ENCODE data around the gene CDC42BPA. TPM values are rescaled to one million over a fixed set of nuclear protein-coding genes. Genes with fewer than 3 reads are reported as not detected.

Gene CDC42BPA
- total RNA-seq, 1 experiment from 2014 or later = 25.2 TPM

GRCh38 chr1:227212164-227212563, 106.1 kb downstream of the CDC42BPA start:
- Mint-ChIP-seq H3K27me3 (ENCODE audit: low read depth) (no peaks in the 10 kb centered on the region), H3K27ac (no peak overlapping the region), H3K4me3 (no peak overlapping the region), H3K9me3 (no peaks in the 10 kb centered on the region), H3K4me1 (no peaks in the 10 kb centered on the region), H3K36me3 (peaks cover 7% of the 10 kb centered on the region)
- POLR2A ChIA-PET = no interaction called here
- ATAC-seq (no peak), DNase-seq (ENCODE audit: low spot score) (no peak)
- no peak for TF ChIP-seq ZNF416 (CRISPR knock-in tag; IDR thresholded peaks at IDR 0.05)
- no peak for TF ChIP-seq SMAD4 (CRISPR knock-in tag; IDR thresholded peaks at IDR 0.05)
- no peak for TF ChIP-seq RELA (CRISPR knock-in tag; IDR thresholded peaks at IDR 0.05; ENCODE audit: borderline replicate concordance)
- no peak for TF ChIP-seq AR (CRISPR knock-in tag; IDR thresholded peaks at IDR 0.05)
- TF ChIP-seq HMGA2 (CRISPR knock-in tag; IDR thresholded peaks at IDR 0.05) = no peak
- no peak for TF ChIP-seq CDX4 (CRISPR knock-in tag; IDR thresholded peaks at IDR 0.05; ENCODE audit: borderline replicate concordance)
- no peak for TF ChIP-seq ZNF425 (CRISPR knock-in tag; conservative IDR thresholded peaks at IDR 0.05)
- no peak for TF ChIP-seq TP53 (CRISPR knock-in tag; IDR thresholded peaks at IDR 0.05)
- TF ChIP-seq CBFB (CRISPR knock-in tag; IDR thresholded peaks at IDR 0.05; ENCODE audit: low read depth) = no peak
- TF ChIP-seq ZBTB21 (CRISPR knock-in tag; IDR thresholded peaks at IDR 0.05; ENCODE audit: borderline replicate concordance) = no peak
- no peak for TF ChIP-seq IRF1 (CRISPR knock-in tag; IDR thresholded peaks at IDR 0.05)
- TF ChIP-seq ZNF512 (CRISPR knock-in tag; IDR thresholded peaks at IDR 0.05; ENCODE audit: borderline replicate concordance) = no peak
- TF ChIP-seq NR3C1 (CRISPR knock-in tag; conservative IDR thresholded peaks at IDR 0.05; ENCODE audit: low read depth) = no peak
- no peak for TF ChIP-seq SOX15 (CRISPR knock-in tag; IDR thresholded peaks at IDR 0.05)
- no peak for TF ChIP-seq ARID4B (CRISPR knock-in tag; IDR thresholded peaks at IDR 0.05; ENCODE audit: borderline replicate concordance)
- TF ChIP-seq, protein P1, sequence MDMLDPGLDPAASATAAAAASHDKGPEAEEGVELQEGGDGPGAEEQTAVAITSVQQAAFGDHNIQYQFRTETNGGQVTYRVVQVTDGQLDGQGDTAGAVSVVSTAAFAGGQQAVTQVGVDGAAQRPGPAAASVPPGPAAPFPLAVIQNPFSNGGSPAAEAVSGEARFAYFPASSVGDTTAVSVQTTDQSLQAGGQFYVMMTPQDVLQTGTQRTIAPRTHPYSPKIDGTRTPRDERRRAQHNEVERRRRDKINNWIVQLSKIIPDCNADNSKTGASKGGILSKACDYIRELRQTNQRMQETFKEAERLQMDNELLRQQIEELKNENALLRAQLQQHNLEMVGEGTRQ (CRISPR knock-in tag; IDR thresholded peaks at IDR 0.05) = no peak
- CTCF ChIA-PET = no interaction called here
